ENCODE data around the gene SNX2.

The SNX2 gene

GRCh38 chr5:122870219-122870856, 95.5 kb downstream of the SNX2 start:
- no peak overlapping the region for H3K4me3 ChIP-seq (ENCODE audit: low read depth, low read length)
- TF ChIP-seq CTCF (IDR thresholded peaks at IDR 0.05; ENCODE audit: borderline replicate concordance, insufficient read depth, low read depth, low read length) = no peak

GRCh38 chr5:122871661-122872060, 96.8 kb downstream of the SNX2 start:
- no peak for TF ChIP-seq CTCF (IDR thresholded peaks at IDR 0.05; ENCODE audit: borderline replicate concordance, insufficient read depth, low read depth, low read length)
- H3K4me3 ChIP-seq (ENCODE audit: low read depth, low read length) = no peak overlapping the region

- TF ChIP-seq CTCF (IDR thresholded peaks at IDR 0.05; ENCODE audit: borderline replicate concordance, insufficient read depth, low read depth, low read length) = no peak
- no peak overlapping the region for H3K4me3 ChIP-seq (ENCODE audit: low read depth, low read length)
Observed at GRCh38 chr5:122874179-122874875, 99.4 kb downstream of the SNX2 start.

GRCh38 chr5:122877518-122877917, 102.6 kb downstream of the SNX2 start:
- no peak for TF ChIP-seq CTCF (IDR thresholded peaks at IDR 0.05; ENCODE audit: borderline replicate concordance, insufficient read depth, low read depth, low read length)
- no peak overlapping the region for H3K4me3 ChIP-seq (ENCODE audit: low read depth, low read length)

- TF ChIP-seq CTCF (IDR thresholded peaks at IDR 0.05; ENCODE audit: borderline replicate concordance, insufficient read depth, low read depth, low read length) = no peak
- H3K4me3 ChIP-seq (ENCODE audit: low read depth, low read length) = no peak overlapping the region
Observed at GRCh38 chr5:122879076-122879475, 104.2 kb downstream of the SNX2 start.
